Umbilical cord (tissue), 2 donors: ENCODE measurements around the gene FABP2. TPM values are rescaled to one million over a fixed set of nuclear protein-coding genes. Genes with fewer than 3 reads are reported as not detected.
"Not testable (repeated sequence)": the region's sequence is repeated elsewhere in the genome, so short reads cannot be mapped to it uniquely, and the experiment has no call there.

ENCODE experiments used
- DNase-seq: peaks from one replicate; pipeline ENCODE4 v3.0.0-alpha.2; 2015; ENCODE audit warnings: low spot score
- total RNA-seq: library from RNA; depleted of rRNA; stranded (reverse); fragments of >200 nt; gene quantifications from one replicate; pipeline ENCODE4 v1.2.3, GENCODE V29; 2014; ENCODE audit warnings: low replicate concordance; ENCODE audit not compliant: insufficient read depth

FABP2 gene
- total RNA-seq, 1 donor from 2014 or later = 2.9 TPM

DNA sequence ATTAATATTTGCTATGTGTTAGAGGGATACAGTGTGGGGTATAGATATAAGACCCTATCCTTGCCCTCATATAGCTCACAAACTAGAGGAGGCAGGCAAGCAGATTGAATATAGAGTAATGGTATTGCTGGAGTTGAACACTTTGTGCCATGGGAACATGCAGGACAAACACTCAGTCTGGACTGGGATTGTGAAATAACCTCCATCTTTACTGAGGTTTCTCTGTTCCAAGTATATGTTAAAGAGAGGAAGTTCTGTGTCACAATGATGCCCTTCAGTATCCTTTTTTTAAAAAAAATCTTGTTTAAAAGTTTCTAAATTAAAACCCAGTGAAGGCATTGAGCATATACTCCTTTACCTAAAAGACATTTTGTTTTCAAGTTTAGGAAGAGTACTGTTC, 8.7 kb downstream of the FABP2 start:
- no peak for DNase-seq

DNA sequence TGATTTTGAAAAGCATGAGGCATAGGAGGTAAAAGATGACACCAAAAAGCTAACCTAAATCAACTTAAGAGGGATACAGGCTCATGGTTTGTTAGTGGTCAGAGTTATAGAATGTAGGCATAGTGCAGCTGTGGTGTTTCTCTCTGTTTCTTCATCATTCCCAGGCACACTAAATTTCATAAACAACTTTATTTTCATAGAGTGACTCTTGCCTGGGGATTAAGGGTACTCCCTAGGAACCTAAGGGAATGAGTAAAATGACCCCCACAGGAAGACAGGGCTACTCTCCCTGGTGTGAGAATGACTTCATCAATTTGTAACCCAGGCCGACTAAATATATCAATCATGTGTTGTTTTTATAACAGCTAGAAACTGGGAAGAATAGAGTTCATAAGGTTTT, 11.1 kb downstream of the FABP2 start:
- no peak for DNase-seq

DNA sequence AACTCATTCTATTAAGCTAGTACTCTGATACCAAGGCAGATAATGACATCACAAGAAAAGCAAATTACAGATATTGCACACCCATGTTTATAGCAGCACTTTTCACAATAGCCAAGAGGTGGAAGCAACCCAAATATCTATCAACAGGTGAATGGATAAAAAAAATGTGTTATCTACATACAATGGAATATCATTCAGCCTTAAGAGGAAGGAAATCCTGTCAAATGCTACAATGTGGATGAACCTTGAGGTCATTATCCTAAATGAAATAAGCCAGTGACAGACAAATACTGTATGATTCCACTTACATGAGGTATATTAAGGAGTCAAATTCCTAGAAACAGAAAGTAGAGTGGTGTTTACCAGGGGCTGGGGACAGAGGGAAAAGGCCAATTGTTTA, 14.3 kb downstream of the FABP2 start:
- no peak for DNase-seq

DNA sequence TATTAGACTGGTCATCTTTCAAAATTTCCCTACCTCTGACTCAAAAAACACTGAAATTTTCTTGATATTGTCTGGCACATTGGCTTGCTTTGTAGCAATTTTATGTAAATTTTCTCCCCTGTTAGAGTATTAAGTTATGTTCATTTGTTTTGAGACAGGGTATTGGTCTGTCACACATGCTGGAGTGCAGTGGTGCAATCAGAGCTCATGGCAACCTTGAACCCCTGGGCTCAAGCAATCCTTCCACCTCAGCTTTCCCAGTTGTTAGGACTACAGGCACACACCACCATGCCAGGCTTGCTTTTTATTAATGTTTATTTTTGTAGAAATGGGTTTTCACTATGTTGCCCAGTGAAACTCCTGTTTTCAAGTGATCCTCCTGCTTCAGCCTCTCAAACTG, 17.5 kb downstream of the FABP2 start:
- DNase-seq = no peak

DNA sequence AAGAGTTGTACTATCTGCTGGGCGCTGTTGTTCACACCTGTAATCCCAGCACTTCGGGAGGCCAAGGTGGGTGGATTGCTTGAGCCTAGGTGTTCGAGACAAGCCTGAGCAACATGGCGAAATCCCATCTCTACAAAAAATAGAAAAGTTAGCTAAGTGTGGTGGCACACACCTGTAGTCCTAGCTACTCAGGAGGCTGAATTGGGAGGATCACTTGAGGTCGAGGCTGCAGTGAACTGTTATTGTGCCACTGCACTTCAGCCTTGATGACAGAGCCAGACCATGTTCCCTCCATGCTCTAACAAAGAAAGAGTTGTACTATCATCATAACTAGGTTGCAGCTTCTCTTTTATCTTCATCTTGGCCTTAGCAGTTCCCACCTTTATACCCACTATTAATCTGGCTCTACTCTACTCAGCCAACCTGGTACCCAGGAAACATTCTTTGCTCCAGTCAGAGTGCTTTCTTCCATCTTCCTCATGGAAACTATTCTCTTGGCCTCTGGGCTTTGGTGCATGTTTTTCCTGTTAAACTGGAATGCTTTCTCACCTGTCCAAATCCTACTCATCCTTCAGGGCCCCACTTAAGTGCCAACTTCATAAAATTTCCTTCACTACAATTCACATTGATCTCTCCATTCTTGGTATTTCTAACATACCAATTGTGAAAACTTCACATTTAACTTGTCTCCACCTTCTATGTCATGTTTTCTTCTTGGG, 18.2 kb downstream of the FABP2 start:
- DNase-seq = no peak

DNA sequence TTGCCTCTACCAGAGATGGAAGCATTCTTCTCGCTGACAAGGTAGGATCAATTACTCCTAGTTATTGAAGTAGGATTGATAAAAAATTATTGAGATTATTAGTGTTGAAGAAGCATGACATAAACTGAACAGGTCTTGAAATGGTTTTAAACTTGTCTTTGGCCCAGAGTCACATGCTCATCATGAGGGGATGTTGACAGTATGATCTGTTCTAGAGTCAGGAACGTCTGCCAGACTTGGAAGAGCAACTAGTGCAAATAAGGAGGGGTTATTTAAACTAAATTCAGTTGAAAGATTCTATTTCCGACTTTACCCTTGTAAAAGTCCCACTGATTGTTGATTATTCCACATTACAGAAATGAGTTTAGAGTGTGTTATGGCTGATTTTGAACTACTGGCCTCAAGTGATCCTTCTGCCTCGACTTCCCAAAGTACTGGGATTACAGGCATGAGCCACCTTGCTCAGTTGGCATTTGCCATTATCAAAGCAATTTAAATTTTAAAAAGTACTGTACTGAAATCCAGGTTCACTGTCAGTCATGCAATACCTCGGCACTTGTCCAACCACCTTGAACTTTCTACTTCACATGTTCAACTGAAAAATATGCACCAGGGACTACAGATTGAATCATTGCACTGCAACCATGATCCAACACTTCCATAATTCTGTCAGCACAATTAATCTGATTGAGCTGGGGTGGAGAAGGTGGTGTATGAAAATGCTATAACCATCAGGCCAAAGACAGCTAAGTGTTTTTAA, 19.7 kb downstream of the FABP2 start:
- no peak for DNase-seq

DNA sequence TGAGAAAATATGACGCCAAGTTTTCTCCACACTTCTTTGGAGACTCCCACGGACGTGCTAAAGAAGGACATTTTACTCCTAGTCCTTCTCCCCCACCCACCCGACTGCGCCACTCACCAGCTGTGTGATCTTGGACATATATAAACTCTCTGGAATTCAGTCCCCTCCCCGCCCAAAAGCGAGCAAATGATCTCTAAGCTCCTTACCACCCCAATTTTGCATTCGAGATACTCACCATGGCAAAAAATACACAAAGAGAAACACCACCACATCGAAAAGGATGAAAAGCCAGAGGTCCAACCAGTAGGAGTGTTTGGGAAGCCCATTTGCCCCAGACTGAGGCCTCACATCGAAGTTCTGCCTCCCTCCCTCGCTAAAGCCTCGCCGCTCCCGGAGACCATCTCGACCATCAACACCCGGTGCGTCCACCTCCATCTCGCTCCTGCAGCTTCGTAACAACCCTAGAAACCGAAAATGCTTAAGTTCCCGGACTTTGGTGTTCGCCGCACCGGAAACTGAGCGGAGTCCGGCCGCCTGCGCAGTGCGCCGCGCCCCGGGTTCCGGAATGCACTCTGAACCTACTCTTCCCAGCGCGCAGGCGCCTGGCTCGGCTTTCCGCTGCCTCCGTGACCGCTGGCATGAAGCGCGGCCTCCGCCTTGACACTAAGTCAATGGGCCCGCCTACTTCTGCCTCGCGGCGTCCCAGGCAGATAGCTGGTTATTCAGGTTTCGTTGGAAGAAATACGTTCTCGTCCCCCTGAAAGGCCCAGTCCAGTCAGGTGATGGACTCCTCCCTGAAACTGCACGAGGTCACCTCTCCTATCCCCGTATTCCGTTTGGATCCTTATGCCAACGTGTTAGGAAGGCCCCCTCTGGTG, 21.6 kb downstream of the FABP2 start:
- peak; percentile 98 for DNase-seq

DNA sequence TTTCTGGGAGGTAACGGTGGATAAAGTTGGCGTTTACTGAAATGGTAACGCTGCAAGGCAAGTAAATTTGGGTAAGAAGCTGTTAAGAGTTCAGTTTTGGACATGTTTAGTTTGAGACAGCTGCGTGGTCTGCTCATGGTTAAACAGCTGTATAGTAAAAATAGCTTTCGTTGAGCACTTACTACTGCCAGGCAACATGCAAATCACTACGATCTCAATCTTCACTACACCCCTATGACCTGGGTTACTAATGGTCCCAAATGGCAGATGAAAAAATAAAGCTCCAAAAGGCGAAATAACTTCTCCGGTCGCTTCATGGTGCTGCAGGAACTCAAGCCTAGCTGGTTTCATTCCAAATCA, 22.2 kb downstream of the FABP2 start:
- no peak for DNase-seq

DNA sequence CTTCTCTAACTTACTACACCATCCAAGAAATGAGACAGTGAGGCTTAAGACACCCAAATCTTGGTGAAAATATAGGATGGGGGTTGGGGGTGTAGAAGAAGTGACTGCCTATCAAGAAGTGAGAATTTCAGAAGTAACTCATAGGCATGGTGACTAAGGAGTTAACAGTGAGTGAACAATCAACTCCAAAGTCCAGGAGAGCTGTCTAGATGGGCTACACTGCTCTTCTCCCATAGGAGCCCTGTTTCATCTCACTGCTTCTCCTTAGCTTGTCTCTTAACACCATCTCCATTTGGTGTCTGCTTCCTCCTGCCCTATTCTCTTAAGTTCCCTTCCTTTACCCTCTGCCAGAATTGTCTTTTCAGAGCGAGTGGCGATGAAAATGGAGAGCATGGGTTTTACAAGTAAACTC, 22.7 kb downstream of the FABP2 start:
- DNase-seq = peak; percentile 18

DNA sequence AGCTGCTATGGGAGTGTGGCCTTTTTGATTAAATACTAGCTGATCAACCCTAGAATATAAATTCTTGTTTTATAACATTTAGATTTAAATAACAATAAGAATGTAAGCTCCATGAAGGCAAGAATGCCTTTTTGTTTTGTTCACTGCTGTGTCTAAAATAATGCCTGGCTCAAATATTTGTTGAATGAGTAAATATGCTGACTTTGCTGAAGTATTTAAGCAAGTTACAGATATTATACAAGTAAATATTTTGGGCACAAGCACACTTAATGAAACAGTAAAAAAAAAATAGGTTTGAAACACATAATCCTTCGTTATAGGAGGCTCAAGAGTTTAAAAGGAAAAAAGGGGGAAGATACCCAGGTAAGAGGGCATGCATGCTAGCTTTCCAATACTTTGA, 24.1 kb downstream of the FABP2 start:
- DNase-seq = no peak

DNA sequence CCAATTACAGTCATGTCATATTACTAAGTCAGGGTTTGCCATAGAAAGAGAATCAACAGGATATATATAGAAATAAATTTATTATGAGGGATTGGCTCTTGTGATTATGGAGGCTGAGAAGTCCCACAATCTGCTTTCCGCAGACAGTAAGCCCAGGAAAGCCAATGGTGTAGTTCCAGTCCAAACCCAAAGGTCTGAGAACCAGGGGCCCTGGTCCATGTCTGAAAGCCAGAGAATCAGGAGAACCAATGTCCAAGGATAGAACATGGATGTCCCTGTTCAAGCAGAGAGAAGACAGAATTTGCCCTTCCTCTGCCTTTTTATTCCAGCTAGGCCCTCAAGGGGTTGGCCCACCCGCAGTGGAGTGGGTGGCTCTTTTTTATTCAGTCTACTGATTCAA, 25.6 kb downstream of the FABP2 start:
- no peak for DNase-seq

DNA sequence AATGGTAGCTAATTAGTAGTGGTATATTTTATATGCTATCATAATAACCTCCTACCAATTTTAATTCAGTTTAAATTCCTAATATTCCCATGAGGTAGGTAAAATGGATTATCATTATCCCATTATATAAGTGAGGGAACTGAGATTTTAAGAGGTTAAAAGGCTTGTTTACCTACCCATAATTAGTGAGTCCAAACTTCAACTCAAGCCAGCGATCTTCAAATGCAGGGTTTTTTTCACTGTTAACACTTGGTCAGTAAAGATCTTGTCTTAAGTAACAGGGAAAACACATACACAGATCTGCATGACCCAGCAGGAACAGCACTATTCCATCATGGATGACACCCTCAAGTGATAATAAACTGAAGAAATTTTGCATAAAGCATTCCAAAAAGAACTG, 31.3 kb downstream of the FABP2 start:
- DNase-seq = no peak

DNA sequence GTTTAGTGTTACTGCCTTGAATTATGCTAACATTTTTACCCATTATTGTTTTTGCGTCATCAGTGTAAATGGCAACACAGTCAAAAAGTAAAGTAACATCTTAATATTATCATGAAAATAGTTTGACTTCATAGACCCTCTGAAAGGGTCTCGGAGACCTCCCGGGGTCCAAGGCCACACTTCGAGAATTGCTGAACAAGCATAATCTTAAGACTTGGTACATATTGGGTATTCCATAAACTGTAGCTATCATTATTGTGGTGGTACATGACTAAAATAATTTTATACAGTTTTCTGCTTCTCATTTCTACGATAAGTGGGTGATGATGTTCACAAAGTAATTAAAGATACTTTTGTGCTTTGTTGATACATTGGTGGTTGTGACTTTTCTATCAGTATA, 32.6 kb downstream of the FABP2 start:
- DNase-seq = no peak

DNA sequence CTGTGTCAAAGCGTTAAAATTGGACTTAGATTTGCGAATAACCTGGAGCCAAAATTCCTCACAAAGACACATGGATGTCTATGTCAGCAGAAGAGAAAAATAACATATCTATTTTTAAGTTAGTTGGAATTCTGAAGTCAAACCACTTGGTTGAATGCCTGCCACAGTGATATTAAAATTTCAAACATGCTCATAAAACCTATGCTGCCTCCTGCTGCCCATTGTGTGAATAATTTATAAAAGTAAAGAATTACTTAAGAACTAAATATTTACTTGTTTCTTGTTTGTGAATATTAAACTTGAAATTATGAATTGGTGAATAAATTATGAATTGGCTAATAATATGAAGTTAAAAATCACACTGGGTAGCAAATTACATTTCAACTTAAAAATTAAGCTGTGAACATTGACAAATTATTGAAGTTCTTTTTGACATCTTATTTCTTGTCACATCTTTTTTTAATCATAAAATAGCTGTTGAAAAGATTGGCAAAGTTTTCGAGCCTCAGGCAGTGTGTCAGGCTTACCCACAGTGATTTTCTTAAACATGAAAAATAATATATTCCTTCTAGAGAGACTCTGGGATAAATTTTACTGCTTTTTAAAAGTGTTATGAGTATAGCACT, 35.4 kb downstream of the FABP2 start:
- peak; percentile 81 for DNase-seq

DNA sequence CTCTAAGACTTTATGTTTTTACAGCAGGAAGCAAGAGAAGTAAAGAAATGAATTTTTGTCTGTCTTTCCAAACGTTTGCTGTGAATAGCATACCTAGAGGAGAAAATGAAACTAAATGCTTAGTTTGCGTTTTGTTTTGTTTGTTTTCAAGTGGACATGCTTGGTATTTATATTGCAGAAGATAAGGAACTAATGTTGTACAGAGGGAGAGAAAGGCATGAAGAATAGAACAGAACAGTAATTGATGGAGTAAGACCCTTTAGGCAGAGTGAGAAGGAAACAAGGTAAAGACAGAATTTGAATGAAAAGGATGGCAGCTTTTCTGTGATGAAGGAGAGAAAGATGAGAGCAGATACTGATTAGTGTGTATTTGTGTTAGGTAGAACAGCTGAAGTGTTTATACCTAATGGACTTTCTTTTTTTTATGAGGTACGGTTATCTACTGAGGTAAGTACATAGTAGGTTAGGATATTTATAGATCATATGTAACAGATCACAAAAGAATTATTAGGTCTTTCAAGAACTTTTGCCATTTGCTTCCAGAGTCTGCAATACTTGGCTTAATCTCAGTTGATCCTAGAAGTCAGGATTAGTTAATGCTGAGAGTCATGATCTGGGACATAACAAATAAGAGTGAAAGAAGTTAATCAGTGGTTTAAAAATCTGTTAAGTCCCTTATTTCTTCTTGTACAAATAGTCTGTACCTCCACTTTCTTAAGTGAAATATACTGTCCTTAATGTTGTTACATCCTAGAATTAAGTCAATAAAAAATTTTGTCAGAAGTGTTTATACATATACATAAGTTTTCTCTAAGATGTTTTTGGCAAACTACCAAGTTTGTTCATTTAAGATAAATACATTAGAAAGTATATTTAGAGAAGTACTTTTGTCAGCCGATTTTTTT, 36.8 kb downstream of the FABP2 start:
- DNase-seq = peak; percentile 24

DNA sequence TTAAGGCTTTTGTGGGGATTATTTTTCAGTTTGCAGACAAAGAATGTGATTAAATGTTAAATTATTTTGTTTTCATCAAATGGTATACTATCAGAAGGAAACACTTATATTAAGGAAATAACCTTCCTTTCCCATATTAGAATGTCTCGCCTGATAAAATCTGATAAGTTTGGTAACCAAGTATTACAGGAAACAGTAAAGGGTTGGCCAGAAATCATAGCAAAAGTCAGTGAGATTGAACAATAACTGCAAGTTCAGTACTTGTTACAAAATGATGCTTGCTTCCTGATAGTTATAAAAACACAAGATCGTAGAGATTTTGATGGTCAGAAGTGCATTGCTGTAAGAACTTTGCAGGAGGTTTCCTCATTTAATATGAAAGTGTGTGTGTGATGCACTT, 40.5 kb downstream of the FABP2 start:
- DNase-seq = peak; percentile 40

DNA sequence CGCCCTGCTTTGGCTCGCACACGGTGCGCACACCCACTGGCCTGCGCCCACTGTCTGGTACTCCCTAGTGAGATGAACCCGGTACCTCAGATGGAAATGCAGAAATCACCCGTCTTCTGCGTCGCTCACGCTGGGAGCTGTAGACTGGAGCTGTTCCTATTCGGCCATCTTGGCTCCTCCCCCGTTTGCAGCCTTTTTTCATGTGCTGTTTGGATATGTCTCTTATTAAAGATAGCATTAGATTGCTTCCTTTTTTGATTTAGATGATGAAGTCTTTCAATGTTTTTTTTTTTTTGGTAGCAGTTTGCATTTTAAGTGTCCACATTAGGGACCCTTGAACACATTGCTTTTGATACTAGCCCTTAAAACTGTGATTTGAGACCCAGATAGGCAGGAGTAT, 42.0 kb downstream of the FABP2 start:
- not testable (repeated sequence) for DNase-seq

DNA sequence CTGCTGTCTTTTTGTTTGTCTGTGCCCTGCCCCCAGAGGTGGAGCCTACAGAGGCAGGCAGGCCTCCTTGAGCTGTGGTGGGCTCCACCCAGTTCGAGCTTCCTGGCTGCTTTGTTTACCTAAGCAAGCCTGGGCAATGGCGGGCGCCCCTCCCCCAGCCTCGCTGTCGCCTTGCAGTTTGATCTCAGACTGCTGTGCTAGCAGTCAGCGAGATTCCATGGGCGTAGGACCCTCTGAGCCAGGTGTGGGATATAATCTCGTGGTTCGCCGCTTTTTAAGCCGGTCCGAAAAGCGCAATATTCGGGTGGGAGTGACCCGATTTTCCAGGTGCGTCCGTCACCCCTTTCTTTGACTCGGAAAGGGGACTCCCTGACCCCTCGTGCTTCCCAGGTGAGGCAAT, 42.4 kb downstream of the FABP2 start:
- DNase-seq = not testable (repeated sequence)

DNA sequence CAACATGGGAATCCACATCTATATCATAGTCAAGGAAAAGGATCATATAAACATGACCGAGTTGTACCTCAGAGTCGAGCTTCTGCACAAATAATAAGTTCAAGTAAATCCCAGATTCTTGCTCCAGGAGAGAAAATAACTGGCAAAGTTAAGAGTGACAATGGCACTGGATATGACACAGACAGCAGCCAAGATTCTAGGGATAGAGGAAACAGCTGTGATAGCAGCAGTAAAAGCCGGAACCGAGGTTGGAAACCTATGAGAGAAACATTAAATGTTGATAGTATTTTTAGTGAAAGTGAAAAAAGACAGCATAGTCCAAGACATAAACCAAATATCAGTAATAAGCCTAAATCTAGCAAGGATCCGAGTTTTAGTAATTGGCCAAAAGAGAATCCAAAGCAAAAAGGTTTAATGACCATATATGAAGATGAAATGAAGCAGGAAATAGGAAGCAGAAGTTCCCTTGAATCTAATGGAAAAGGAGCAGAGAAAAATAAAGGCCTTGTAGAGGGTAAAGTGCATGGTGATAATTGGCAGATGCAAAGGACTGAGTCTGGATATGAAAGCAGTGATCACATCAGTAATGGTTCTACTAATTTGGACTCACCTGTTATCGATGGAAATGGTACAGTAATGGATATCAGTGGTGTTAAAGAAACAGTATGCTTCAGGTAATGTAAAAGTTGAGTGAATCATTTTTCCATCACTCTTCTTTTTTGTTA, 50.4 kb downstream of the FABP2 start:
- no peak for DNase-seq

DNA sequence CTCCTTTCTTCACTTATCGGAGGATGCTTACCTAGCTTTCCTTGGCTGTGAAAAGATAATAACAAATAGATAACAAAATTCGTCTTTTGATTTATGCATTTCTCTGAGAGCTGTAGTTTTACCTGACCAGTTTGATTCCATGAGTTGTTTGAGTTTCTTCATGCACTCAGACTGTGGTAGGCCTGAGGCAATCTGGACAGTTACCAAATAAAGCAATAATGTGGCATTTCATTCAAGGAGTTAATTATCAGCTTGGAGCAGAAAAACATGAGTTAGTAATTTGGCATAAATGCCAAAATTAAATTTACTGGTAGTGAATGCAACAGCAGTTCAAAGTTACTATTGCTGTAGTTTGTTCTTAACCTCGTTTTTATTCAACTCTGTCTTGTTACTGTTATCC, 53.5 kb downstream of the FABP2 start:
- no peak for DNase-seq
